ENCODE results near the gene TMUB2.

TMUB2 gene

GRCh38 chr17:44167181-44167861 lies 19.5 kb upstream of the TMUB2 start:
- peaks cover 8 to 11% of the 10 kb centered on the region in 2 donors for H3K4me1 Mint-ChIP-seq (ENCODE audit: low read depth in 2 of 2)
- DNase-seq (no peak), ATAC-seq (replicated peaks) (no peak)
- no peak overlapping the region for H3K4me3 Mint-ChIP-seq
- H3K27ac Mint-ChIP-seq: peak overlapping the region; percentile 58 to 80
- H3K27me3 Mint-ChIP-seq: no peaks in the 10 kb centered on the region
- H3K9me3 Mint-ChIP-seq: no peaks in the 10 kb centered on the region
- peaks cover 6% of the 10 kb centered on the region for H3K36me3 Mint-ChIP-seq (ENCODE audit: insufficient read depth)

- peaks cover 8 to 11% of the 10 kb centered on the region in 2 donors for H3K4me1 Mint-ChIP-seq (ENCODE audit: low read depth in 2 of 2)
- H3K9me3 Mint-ChIP-seq: no peaks in the 10 kb centered on the region
- H3K27ac Mint-ChIP-seq: peak overlapping the region in 1 of 2 donors; percentile 65
- H3K36me3 Mint-ChIP-seq (ENCODE audit: insufficient read depth): peaks cover 13% of the 10 kb centered on the region
- H3K27me3 Mint-ChIP-seq: no peaks in the 10 kb centered on the region
- DNase-seq: no peak
- no peak for ATAC-seq (replicated peaks)
- H3K4me3 Mint-ChIP-seq: no peak overlapping the region
These were observed 16.7 kb upstream of the TMUB2 start for GRCh38 chr17:44170135-44170498.

GRCh38 chr17:44170499-44171201 lies 16.1 kb upstream of the TMUB2 start, which contains the start of gene ASB16:
Gene ASB16 (plus strand): TSS chr17:44170704. CDS start chr17:44170790, 86 bp downstream.
- no peak for DNase-seq
- H3K36me3 Mint-ChIP-seq (ENCODE audit: insufficient read depth): peaks cover 14% of the 10 kb centered on the region
- H3K4me1 Mint-ChIP-seq (ENCODE audit: low read depth in 2 of 2): peaks cover 8 to 11% of the 10 kb centered on the region in 2 donors
- no peak within 1 kb of the TSS for H3K4me3 Mint-ChIP-seq
- no peaks in the 10 kb centered on the region for H3K9me3 Mint-ChIP-seq
- peak within 1 kb of the TSS; percentile 49 to 65 for H3K27ac Mint-ChIP-seq
- H3K27me3 Mint-ChIP-seq: no peaks in the 10 kb centered on the region
- no peak for ATAC-seq (replicated peaks)

GRCh38 chr17:44171931-44172455 lies 14.8 kb upstream of the TMUB2 start:
- Mint-ChIP-seq H3K4me1 (ENCODE audit: low read depth in 2 of 2) (peaks cover 8 to 11% of the 10 kb centered on the region in 2 donors), H3K4me3 (no peak overlapping the region), H3K27ac (peak overlapping the region in 1 of 2 donors; percentile 4), H3K27me3 (no peaks in the 10 kb centered on the region), H3K36me3 (ENCODE audit: insufficient read depth) (peaks cover 17% of the 10 kb centered on the region), H3K9me3 (no peaks in the 10 kb centered on the region)
- ATAC-seq (replicated peaks): no peak
- DNase-seq: no peak

- peaks cover 3 to 6% of the 10 kb centered on the region in 2 donors for H3K4me1 Mint-ChIP-seq (ENCODE audit: low read depth in 2 of 2)
These were observed 12.3 kb upstream of the TMUB2 start for GRCh38 chr17:44174427-44174826.

GRCh38 chr17:44176257-44176656 lies 10.5 kb upstream of the TMUB2 start:
- no peak overlapping the region for H3K27ac Mint-ChIP-seq
- no peaks in the 10 kb centered on the region for H3K9me3 Mint-ChIP-seq
- H3K4me1 Mint-ChIP-seq (ENCODE audit: low read depth in 2 of 2): peaks cover 3 to 6% of the 10 kb centered on the region in 2 donors
- no peak overlapping the region for H3K4me3 Mint-ChIP-seq
- ATAC-seq (replicated peaks) (no peak), DNase-seq (no peak)
- H3K36me3 Mint-ChIP-seq (ENCODE audit: insufficient read depth): peaks cover 22% of the 10 kb centered on the region
- H3K27me3 Mint-ChIP-seq: no peaks in the 10 kb centered on the region

More at GRCh38 chr17:44174427-44174826, 12.3 kb upstream of the TMUB2 start:
- Mint-ChIP-seq H3K4me3 (no peak overlapping the region), H3K27ac (peak overlapping the region; percentile 46 to 66), H3K27me3 (no peaks in the 10 kb centered on the region), H3K36me3 (ENCODE audit: insufficient read depth) (peaks cover 22% of the 10 kb centered on the region), H3K9me3 (no peaks in the 10 kb centered on the region)
- no peak for DNase-seq
- no peak for ATAC-seq (replicated peaks)

GRCh38 chr17:44176671-44177501 lies 9.9 kb upstream of the TMUB2 start:
- Mint-ChIP-seq H3K4me1 (ENCODE audit: low read depth in 2 of 2) (peaks cover 5 to 8% of the 10 kb centered on the region in 2 donors), H3K27ac (peak overlapping the region in 1 of 2 donors; percentile 25), H3K27me3 (no peaks in the 10 kb centered on the region), H3K4me3 (no peak overlapping the region), H3K36me3 (ENCODE audit: insufficient read depth) (peaks cover 28% of the 10 kb centered on the region), H3K9me3 (no peaks in the 10 kb centered on the region)
- DNase-seq (no peak), ATAC-seq (replicated peaks) (no peak)

- no peak for ATAC-seq (replicated peaks)
- peak overlapping the region in 1 of 2 donors; percentile 25 for H3K27ac Mint-ChIP-seq
- peaks cover 29% of the 10 kb centered on the region for H3K36me3 Mint-ChIP-seq (ENCODE audit: insufficient read depth)
- no peaks in the 10 kb centered on the region for H3K27me3 Mint-ChIP-seq
- H3K9me3 Mint-ChIP-seq: no peaks in the 10 kb centered on the region
- no peak for DNase-seq
- no peak overlapping the region for H3K4me3 Mint-ChIP-seq
- H3K4me1 Mint-ChIP-seq (ENCODE audit: low read depth in 2 of 2): peaks cover 7 to 11% of the 10 kb centered on the region in 2 donors
These were observed 9.1 kb upstream of the TMUB2 start for GRCh38 chr17:44177640-44178039.

GRCh38 chr17:44178133-44178532 lies 8.6 kb upstream of the TMUB2 start:
- no peaks in the 10 kb centered on the region for H3K27me3 Mint-ChIP-seq
- H3K4me1 Mint-ChIP-seq (ENCODE audit: low read depth in 2 of 2): peaks cover 7 to 11% of the 10 kb centered on the region in 2 donors
- H3K9me3 Mint-ChIP-seq: no peaks in the 10 kb centered on the region
- H3K27ac Mint-ChIP-seq: no peak overlapping the region
- DNase-seq: no peak
- no peak overlapping the region for H3K4me3 Mint-ChIP-seq
- peaks cover 27% of the 10 kb centered on the region for H3K36me3 Mint-ChIP-seq (ENCODE audit: insufficient read depth)
- no peak for ATAC-seq (replicated peaks)

GRCh38 chr17:44183024-44183423 lies 3.7 kb upstream of the TMUB2 start:
- H3K4me1 Mint-ChIP-seq (ENCODE audit: low read depth in 2 of 2): peaks cover 28 to 36% of the 10 kb centered on the region in 2 donors
- peaks cover 37% of the 10 kb centered on the region for H3K36me3 Mint-ChIP-seq (ENCODE audit: insufficient read depth)
- ATAC-seq (replicated peaks): no peak

GRCh38 chr17:44184212-44184810 lies 2.5 kb upstream of the TMUB2 start:
- Mint-ChIP-seq H3K9me3 (no peaks in the 10 kb centered on the region), H3K4me1 (ENCODE audit: low read depth in 2 of 2) (peaks cover 29 to 31% of the 10 kb centered on the region in 2 donors), H3K27ac (peak overlapping the region; percentile 98 to 100), H3K36me3 (ENCODE audit: insufficient read depth) (peaks cover 38% of the 10 kb centered on the region), H3K4me3 (no peak overlapping the region), H3K27me3 (no peaks in the 10 kb centered on the region)
- ATAC-seq (replicated peaks) (no peak), DNase-seq (no peak)

More at GRCh38 chr17:44183024-44183423, 3.7 kb upstream of the TMUB2 start:
- Mint-ChIP-seq H3K4me3 (no peak overlapping the region), H3K27ac (no peak overlapping the region), H3K9me3 (no peaks in the 10 kb centered on the region), H3K27me3 (no peaks in the 10 kb centered on the region)
- no peak for DNase-seq

GRCh38 chr17:44187131-44187899 lies 543 bp downstream of the TMUB2 start:
- peak overlapping the region; percentile 98 to 99 for H3K4me3 Mint-ChIP-seq
- peaks cover 49% of the 10 kb centered on the region for H3K36me3 Mint-ChIP-seq (ENCODE audit: insufficient read depth)
- peaks cover 29 to 30% of the 10 kb centered on the region in 2 donors for H3K4me1 Mint-ChIP-seq (ENCODE audit: low read depth in 2 of 2)
- no peaks in the 10 kb centered on the region for H3K27me3 Mint-ChIP-seq
- peak; percentile 56 for ATAC-seq (replicated peaks)
- DNase-seq: peak; percentile 38 to 52 (median 40)
- H3K27ac Mint-ChIP-seq: peak overlapping the region; percentile 98 to 100
- H3K9me3 Mint-ChIP-seq: no peaks in the 10 kb centered on the region

Data from effector memory CD8-positive, alpha-beta T cell (primary cell).